OCI-M1 (cell line): ENCODE data around the gene SLC25A20.
"Not testable (repeated sequence)": the region's sequence is repeated elsewhere in the genome, so short reads cannot be mapped to it uniquely, and the experiment has no call there.

ENCODE experiments used
- DNase-seq: peaks from one replicate; lab custom pipeline; 2025; lab: John Stamatoyannopoulos, UW

Gene SLC25A20, protein sequence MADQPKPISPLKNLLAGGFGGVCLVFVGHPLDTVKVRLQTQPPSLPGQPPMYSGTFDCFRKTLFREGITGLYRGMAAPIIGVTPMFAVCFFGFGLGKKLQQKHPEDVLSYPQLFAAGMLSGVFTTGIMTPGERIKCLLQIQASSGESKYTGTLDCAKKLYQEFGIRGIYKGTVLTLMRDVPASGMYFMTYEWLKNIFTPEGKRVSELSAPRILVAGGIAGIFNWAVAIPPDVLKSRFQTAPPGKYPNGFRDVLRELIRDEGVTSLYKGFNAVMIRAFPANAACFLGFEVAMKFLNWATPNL

DNA sequence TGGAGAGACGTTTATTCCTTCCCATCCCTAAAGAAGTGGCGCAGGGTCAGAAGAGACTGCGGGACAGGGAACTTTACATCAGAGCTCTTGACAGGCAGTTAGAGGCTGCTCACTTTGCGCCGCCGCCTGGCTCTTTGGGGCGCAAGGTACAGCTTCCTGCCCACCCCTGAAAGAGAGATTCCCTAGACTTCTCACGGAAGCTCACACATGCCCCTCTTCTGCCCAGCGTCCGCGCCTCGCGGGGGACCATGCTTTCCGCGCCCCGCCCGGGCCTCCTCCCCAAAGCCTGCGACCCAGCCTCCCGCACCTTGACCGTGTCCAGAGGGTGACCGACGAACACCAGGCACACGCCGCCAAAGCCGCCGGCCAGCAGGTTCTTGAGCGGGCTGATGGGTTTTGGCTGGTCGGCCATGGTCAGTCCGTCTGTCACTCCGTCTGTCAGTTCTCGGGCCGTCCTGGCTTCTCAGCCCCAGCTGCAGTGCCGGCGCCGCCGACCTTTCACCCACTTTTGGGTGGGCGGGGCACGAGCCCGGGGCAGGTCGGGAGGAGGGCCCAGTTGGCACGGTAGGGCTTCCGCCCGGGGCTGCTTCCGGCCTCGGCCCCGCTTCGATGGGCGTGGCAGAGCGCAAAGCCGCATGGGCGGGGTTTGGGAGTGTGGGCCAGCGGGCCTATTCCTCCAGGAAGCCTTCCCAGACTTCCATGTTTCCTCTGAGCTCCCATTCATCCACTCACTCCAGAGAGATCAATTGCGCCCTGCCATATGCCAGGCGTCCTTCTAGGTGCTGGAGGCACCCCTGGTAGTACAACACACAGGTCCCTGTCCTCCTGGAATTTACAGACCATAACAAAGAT lies at the start of gene SLC25A20:
SLC25A20 (minus strand) TSS at position 500 of the 852 bp plus-strand sequence; CDS start at position 412, 88 bp downstream.
- DNase-seq, result peak; percentile 97

DNA sequence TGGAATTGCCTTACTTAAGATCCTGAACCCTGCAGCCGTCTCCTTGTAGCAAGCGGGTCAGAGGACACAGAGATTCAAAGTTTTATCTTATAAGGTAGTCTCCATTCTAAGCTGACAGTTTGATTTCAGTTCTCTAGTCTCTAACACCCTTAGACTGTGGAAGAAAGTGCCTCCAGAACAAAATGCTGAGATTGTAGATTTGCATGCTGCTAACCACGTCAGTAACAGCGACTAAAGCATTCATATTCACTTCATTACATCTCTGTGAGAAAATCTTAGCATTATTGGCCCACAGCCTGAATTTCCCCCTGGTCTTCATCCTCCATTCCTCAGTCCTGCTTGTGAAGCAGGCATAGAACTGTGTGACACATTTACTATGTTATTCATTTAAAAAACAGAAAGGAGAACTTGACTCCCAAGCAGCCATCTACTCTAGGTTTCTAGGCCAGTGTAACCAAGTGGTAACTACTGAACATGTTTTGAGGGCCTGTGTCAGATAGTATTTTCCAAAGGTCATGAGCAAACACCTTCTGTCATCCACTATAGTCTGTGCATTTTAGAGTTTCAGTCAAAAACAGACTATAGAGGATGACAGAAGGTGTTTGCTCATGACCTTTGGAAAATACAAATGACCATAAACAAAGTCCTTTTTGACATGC lies 47.3 kb upstream of the SLC25A20 start:
- no peak for DNase-seq

DNA sequence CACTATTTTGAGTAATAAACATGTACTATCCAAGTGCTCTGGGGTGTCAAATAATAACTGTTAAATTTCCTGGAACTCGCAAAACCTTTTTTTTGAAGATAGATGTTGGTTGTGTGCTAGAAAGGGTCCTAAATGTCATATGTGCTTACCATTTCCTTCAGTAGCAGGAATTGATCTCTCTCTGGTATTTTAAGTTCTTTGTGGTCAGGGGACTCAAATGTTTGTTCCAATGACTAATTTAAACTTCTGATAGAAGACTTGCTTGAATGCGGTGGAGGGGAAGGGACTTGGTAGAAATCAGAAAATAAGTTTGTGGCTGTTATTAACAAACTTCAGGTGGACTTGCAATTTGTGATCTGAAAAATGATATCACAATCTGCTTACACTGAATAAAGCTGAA lies 46.8 kb upstream of the SLC25A20 start:
- DNase-seq, result no peak

DNA sequence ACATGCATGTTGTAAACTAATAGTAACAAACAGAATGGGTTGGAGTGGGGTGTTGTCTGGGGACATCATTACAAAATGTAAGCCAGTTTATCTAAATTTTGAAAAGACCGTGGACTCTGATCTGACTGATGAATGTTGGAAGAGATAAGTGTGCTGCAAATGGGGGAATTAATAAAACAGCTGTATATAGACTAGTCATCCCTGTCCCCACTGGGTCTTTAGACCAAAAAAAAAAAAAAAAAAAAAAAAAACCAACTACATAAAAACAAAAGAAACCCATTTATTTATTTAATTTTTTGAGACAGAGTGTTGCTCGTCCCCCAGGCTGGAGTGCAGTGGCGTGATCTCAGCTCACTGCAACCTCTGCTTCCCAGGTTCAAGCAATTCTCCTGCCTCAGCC lies 40.0 kb upstream of the SLC25A20 start:
- DNase-seq, result no peak

GRCh38 chr3:48938156-48938555 lies 39.5 kb upstream of the SLC25A20 start:
- DNase-seq, result peak; percentile 15

- peak; percentile 81 for DNase-seq
Measured at GRCh38 chr3:48935530-48935929, 36.8 kb upstream of the SLC25A20 start.

- DNase-seq, result no peak
Measured at GRCh38 chr3:48934333-48934991, 35.8 kb upstream of the SLC25A20 start.

DNA sequence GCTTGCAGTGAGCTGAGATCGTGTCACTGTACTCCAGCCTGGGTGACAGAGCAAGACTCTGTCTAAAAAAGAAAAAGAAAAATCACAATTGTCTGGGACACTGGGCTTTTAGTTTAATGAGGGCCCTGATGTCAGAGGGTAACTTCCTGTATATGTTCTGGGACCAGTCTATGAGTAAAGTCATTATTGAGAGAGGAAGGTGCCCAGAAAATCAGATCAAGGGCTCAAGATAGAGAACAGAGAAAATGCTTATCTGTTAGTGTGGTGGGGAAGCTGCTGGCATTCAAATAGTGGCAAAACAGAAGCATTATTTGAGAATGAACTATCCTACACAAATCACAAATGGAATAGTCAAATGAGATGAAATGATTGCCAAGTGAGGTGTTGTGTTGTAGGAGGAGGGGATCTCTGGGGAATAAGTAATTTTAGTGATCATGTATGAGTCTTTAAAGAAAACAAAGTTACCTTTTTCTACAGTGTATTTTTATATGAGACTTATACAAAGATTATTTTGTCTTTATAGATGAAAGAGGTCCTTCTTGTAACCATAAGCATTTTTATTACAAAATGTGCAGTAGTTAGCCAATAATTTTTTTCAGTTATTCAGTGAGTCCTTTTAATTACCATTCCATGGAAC lies 33.4 kb upstream of the SLC25A20 start:
- DNase-seq, result no peak

- DNase-seq, result peak; percentile 10
Measured at GRCh38 chr3:48930590-48930989, 31.9 kb upstream of the SLC25A20 start.

DNA sequence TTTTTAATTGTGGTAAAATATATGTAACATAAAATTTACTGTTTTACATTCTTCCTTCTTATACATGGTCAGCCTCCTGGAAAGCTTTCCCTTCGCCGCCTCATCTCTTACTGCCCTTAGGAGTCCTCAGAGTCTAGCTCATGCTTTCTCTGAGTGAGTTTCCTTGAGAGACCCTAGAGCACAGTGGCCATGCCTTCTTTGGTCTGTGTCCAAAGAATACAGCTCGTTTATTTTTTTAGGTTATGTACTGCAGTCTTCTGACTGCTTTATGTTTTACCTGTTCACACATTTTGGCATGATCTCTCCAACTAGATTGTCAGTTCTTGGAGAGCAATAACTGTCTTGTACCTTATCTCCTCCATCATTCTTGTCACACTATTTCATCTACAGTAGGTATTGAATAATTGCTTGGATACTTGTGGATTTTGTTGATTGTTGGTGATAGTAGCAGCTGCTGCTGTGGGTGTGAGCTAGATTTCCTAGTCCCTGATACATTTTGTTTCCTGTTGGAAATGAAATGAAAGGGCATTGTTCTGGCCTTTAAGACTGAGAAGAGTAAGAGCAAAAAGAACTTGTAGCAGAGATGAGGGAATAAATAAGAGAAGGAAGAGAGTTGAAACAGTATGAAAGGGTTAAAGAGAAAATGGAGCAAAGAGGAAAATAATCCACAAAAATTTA lies 30.8 kb upstream of the SLC25A20 start:
- no peak for DNase-seq

- no peak for DNase-seq
Measured at GRCh38 chr3:48928679-48929078, 30.0 kb upstream of the SLC25A20 start.

GRCh38 chr3:48927928-48928327 lies 29.2 kb upstream of the SLC25A20 start:
- DNase-seq, result peak; percentile 59

- no peak for DNase-seq
Measured at GRCh38 chr3:48926425-48927392, 28.0 kb upstream of the SLC25A20 start.

- DNase-seq, result peak; percentile 87
Measured at GRCh38 chr3:48919215-48920138, 20.8 kb upstream of the SLC25A20 start.

GRCh38 chr3:48918388-48919214 lies 19.9 kb upstream of the SLC25A20 start, which contains the start of gene ARIH2:
Gene ARIH2, plus strand, starts transcription at chr3:48918842. Its CDS starts 8,717 bp downstream, at chr3:48927559.
- DNase-seq, result peak; percentile 97

- peak; percentile 26 for DNase-seq
Measured at GRCh38 chr3:48915296-48915695, 16.6 kb upstream of the SLC25A20 start.

DNA sequence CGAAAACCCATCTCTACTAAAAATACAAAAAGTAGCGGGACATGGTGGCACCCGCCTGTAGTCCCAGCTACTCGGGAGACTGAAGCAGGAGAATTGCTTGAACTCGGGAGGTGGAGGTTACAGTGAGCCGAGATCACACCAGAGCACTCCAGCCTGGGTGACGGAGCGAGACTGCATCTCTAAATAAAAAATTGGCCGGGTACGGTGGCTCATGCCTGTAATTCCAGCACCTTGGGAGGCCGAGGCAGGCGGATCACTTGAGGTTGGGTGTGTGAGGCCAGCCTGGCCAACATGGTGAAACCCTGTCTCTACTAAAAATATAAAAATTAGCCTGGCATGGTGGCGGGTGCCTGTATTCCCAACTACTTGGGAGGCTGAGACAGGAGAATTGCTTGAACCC lies 8.3 kb upstream of the SLC25A20 start:
- DNase-seq, result not testable (repeated sequence)

- peak; percentile 15 for DNase-seq
Measured at GRCh38 chr3:48899273-48899672, 591 bp upstream of the SLC25A20 start.
